Measurements from ENCODE around the gene FAM111A. TPM values are rescaled to one million over a fixed set of nuclear protein-coding genes. Genes with fewer than 3 reads are reported as not detected.

FAM111A gene
- total RNA-seq, 4 donors from 2014 or later = 7.2 to 65.2 (median 28.3) TPM

DNA sequence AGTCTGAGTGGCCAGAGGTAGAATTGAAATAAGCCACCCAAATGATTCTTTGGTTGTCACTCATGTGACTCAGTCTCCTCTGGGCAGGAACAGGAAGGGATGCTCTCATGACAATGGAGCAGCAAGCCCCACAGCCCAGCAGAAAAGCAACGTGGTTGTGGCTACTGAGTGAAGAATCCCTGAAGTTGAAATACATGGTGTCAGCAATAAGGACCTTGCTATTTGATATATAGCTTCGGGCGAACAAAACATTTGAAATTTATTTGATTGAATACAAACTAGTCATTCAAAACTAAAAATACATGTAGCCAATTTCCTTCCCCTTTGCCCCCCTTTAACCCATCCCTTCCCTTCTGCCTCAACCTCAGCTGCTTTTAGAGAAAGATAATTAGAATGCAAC is 14.8 kb downstream of the FAM111A start:
- Histone ChIP-seq H3K36me3 (no peaks in the 10 kb centered on the region), H3K27ac (no peak overlapping the region), H3K9me3 (no peaks in the 10 kb centered on the region), H3K4me3 (no peak overlapping the region), H3K4me1 (no peaks in the 10 kb centered on the region), H3K27me3 (peaks cover 0 to 3% of the 10 kb centered on the region in 2 donors)
- TF ChIP-seq, protein P1, sequence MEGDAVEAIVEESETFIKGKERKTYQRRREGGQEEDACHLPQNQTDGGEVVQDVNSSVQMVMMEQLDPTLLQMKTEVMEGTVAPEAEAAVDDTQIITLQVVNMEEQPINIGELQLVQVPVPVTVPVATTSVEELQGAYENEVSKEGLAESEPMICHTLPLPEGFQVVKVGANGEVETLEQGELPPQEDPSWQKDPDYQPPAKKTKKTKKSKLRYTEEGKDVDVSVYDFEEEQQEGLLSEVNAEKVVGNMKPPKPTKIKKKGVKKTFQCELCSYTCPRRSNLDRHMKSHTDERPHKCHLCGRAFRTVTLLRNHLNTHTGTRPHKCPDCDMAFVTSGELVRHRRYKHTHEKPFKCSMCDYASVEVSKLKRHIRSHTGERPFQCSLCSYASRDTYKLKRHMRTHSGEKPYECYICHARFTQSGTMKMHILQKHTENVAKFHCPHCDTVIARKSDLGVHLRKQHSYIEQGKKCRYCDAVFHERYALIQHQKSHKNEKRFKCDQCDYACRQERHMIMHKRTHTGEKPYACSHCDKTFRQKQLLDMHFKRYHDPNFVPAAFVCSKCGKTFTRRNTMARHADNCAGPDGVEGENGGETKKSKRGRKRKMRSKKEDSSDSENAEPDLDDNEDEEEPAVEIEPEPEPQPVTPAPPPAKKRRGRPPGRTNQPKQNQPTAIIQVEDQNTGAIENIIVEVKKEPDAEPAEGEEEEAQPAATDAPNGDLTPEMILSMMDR (IDR thresholded peaks at IDR 0.05) = no peak
- no peak for TF ChIP-seq POLR2A (IDR thresholded peaks at IDR 0.05)
- intact Hi-C loops (cut with DNase I; ENCODE audit: low total_unique reads) = no loop called here
- no peak for DNase-seq

DNA sequence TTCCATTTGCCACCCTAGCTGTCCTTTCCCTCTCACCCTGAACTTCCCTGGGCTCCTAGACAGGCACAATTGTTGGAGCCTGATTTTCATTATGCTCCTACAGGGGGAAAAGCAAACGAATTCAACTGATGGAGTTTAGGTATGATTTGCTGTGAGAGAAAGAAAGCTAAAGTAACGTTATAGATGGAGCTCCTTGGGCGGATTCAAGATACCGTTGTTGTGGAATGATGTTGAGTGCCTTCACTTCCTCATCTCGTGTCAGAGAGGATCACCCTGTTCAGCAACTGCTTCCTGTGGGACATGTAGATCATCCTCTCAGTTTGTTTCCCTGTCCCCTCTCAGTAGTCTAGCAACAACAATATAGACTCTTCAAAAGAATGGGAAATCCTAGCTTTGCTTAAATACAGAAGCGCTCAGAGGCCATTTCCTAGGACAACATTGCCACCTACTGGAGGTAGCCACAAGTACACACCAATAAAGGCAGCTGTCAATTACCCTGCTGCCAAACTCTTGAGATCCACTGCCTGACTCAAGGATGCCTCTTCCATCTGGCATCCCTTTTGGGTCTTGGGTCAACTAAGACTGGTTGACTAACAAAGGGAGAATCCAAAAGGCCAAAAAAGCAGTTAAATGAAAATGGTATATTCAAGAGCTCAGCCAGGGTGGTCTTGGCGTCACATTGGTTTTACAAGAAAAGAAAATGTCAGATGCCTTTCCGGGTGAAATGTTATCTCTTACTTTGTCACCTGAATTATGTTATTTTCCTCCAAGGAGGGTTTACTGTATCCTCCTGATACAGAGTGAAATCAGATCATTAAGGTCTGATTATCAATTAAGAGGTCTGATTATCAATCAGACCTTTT is 15.8 kb downstream of the FAM111A start:
- TF ChIP-seq POLR2A (IDR thresholded peaks at IDR 0.05) = no peak
- TF ChIP-seq, protein P1 (IDR thresholded peaks at IDR 0.05) = peak; percentile 67 to 83 (median 76)
- no peaks in the 10 kb centered on the region for H3K36me3 ChIP-seq
- peaks cover 0 to 3% of the 10 kb centered on the region in 2 donors for H3K27me3 ChIP-seq
- DNase-seq = peak; percentile 37 to 57
- no peaks in the 10 kb centered on the region for H3K9me3 ChIP-seq
- intact Hi-C loops (cut with DNase I; ENCODE audit: low total_unique reads) = no loop called here
- no peaks in the 10 kb centered on the region for H3K4me1 ChIP-seq
- no peak overlapping the region for H3K27ac ChIP-seq
- H3K4me3 ChIP-seq = no peak overlapping the region

DNA sequence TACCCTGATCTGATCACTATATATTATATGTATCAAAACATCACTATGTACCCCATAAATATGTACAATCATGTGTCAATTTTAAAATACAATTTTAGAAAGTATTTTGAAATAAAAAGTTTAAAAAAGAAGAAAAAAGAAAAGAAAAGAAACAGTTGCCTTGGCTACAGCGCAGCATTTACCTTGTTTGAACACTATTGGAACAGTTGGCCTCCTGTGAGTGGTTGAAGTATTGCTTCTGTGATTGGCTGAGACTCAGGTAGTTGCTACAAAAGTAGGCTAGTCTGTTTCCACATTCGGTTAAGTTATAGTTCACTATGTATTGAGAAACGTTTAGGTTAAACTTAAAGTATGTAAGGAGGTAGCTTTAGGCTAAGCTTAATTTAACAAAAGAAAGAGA is 21.4 kb downstream of the FAM111A start:
- intact Hi-C loops (cut with DNase I; ENCODE audit: low total_unique reads) = no loop called here
- no peak for TF ChIP-seq POLR2A (IDR thresholded peaks at IDR 0.05)
- TF ChIP-seq, protein P1 (IDR thresholded peaks at IDR 0.05) = no peak
- DNase-seq = no peak

DNA sequence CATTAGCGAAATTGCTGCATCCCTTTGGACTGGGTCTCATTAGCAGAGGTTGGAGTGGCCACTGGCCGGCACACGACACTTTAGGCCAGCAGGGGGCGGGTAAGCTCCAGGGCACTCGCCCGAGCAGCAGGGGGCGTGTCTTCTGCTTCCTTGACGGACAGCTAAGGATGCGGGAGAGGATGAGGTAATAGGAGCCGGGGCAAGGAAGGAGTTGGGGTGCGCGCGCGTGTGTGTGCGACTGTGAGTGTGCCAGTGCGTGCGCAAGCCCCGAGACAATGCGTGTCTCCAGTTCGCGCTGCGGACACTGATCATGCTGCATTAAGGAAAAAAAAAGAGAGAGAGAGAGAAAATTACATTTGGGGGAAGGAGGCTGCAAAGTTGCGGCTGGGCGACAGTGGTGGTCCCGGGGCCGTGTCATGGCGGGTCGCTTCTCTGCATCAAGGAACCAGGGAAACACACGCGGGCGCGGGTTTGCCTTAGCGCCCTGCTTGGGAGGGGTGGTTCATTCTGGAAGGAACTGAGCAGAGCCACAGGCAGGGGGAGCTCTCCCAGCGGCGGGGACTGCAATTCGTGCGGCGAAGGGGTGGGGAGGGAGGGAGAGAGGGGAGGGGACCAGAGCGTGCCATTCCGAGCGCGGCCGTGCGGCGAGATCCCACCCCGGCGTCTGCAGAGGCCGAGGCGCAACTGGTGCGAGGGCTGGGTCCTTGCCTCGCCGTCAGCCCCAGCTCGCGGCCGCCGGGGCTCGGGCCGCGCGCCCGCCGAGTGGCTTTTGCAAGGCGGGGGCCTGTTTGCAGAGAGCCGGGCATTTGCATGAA is 29.1 kb downstream of the FAM111A start, which contains the start of gene DTX4:
DTX4 (plus strand) TSS at position 625 of the 815 bp plus-strand sequence. CDS start 464 bp downstream, outside the sequence.
- Histone ChIP-seq H3K27ac (peak within 1 kb of the TSS; percentile 77 to 89), H3K9me3 (no peaks in the 10 kb centered on the region), H3K4me3 (peak within 1 kb of the TSS; percentile 65 to 86), H3K36me3 (no peaks in the 10 kb centered on the region), H3K27me3 (no peaks in the 10 kb centered on the region), H3K4me1 (peaks cover 0 to 10% of the 10 kb centered on the region in 2 donors)
- DNase-seq = peak; percentile 93 to 94
- TF ChIP-seq, protein P1 (IDR thresholded peaks at IDR 0.05) = peak; percentile 83 to 96 (median 91)
- no peak for TF ChIP-seq POLR2A (IDR thresholded peaks at IDR 0.05)
- intact Hi-C loops (cut with DNase I; ENCODE audit: low total_unique reads) = loop anchor here (5.0 to 10.0 kb wide), 2 partner anchors 36 to 113 kb away; no protein-coding TSS in a partner anchor

More for the DNA sequence above, 21.4 kb downstream of the FAM111A start:
- H3K36me3 ChIP-seq = no peaks in the 10 kb centered on the region
- H3K9me3 ChIP-seq = no peaks in the 10 kb centered on the region
- H3K27me3 ChIP-seq = peaks cover 0 to 3% of the 10 kb centered on the region in 2 donors
- H3K27ac ChIP-seq = no peak overlapping the region
- H3K4me3 ChIP-seq = no peak overlapping the region
- H3K4me1 ChIP-seq = no peaks in the 10 kb centered on the region

Measured in uterus (tissue), 4 donors.